GM12878 (cell line): ENCODE results near the gene BRSK2.

ENCODE experiments used
- NR2C2 ChIP-seq: IDR thresholded peaks from 2 replicates; pipeline ENCODE4 v1.6.1; 2011; ENCODE audit warnings: borderline replicate concordance, low read depth; ENCODE audit not compliant: control insufficient read depth, insufficient read length
- POLR2A ChIP-seq: IDR thresholded peaks from 2 replicates; pipeline ENCODE4 v1.6.1; 2011; ENCODE audit warnings: low read depth, mild to moderate bottlenecking, low read length
- YBX1 ChIP-seq: fragments of 450-650 bp; IDR thresholded peaks from 2 replicates; pipeline ENCODE4 v1.6.1; 2016; ENCODE audit warnings: antibody characterized with exemption
- TF ChIP-seq, protein P1 (sequence below), 3 experiments: IDR thresholded peaks in 2 of 3; conservative IDR thresholded peaks in 1 of 3; 2 replicates each; pipeline ENCODE4 v1.5.1; 2011; ENCODE audit warnings: low read depth in 3 of 3, low read length in 3 of 3, mild to moderate bottlenecking in 3 of 3, control low read depth in 2 of 3, moderate library complexity in 2 of 3, inconsistent platforms in 1 of 3, mixed read lengths in 1 of 3; ENCODE audit not compliant: control insufficient read depth in 2 of 3, insufficient read depth in 1 of 3; ENCODE audit errors: extremely low read depth in 1 of 3

DNA sequence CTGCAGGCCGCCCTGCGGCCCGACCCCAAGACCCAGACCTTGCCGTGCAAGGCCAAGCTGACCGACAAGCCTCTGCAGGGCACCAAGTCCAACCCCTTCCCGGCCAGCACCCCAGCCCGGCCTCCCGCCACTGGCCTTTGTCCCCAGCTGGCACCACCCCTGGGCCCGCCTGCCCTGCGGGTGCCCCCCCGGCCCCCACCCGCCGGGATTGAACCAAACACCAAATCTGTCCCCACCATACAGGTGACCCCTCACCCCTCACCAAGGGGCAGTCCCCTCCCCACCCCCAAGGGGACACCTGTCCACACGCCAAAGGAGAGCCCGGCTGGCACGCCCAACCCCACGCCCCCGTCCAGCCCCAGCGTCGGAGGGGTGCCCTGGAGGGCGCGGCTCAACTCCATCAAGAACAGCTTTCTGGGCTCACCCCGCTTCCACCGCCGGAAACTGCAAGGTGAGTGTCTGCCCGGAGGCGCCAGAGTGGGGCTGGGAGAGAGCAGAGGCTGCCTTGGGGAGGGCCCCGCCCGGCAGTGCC lies 60.7 kb downstream of the BRSK2 start:
- TF ChIP-seq, protein P1, sequence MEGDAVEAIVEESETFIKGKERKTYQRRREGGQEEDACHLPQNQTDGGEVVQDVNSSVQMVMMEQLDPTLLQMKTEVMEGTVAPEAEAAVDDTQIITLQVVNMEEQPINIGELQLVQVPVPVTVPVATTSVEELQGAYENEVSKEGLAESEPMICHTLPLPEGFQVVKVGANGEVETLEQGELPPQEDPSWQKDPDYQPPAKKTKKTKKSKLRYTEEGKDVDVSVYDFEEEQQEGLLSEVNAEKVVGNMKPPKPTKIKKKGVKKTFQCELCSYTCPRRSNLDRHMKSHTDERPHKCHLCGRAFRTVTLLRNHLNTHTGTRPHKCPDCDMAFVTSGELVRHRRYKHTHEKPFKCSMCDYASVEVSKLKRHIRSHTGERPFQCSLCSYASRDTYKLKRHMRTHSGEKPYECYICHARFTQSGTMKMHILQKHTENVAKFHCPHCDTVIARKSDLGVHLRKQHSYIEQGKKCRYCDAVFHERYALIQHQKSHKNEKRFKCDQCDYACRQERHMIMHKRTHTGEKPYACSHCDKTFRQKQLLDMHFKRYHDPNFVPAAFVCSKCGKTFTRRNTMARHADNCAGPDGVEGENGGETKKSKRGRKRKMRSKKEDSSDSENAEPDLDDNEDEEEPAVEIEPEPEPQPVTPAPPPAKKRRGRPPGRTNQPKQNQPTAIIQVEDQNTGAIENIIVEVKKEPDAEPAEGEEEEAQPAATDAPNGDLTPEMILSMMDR (IDR thresholded peaks at IDR 0.05 in 2 of 3, conservative IDR thresholded peaks at IDR 0.05 in 1 of 3; ENCODE audit: control insufficient read depth in 2 of 3, extremely low read depth in 1 of 3, insufficient read depth in 1 of 3, low read depth in 3 of 3, low read length in 3 of 3): no peak
- no peak for TF ChIP-seq POLR2A
- TF ChIP-seq YBX1: no peak
- no peak for TF ChIP-seq NR2C2
